ENCODE data around the gene AP3D1.

AP3D1 gene

GRCh38 chr19:2181633-2181997 is 30.2 kb upstream of the AP3D1 start:
- DNase-seq (ENCODE audit: low spot score): no peak

- peak; percentile 23 for DNase-seq (ENCODE audit: low spot score)
Observed at GRCh38 chr19:2180881-2181632, 29.7 kb upstream of the AP3D1 start.

- no peak for DNase-seq (ENCODE audit: low spot score)
Observed at GRCh38 chr19:2180114-2180513, 28.7 kb upstream of the AP3D1 start.

- DNase-seq (ENCODE audit: low spot score): no peak
Observed at GRCh38 chr19:2179095-2179494, 27.7 kb upstream of the AP3D1 start.

- DNase-seq (ENCODE audit: low spot score): no peak
Observed at GRCh38 chr19:2176337-2176994, 25.1 kb upstream of the AP3D1 start.

GRCh38 chr19:2175742-2176141 is 24.4 kb upstream of the AP3D1 start:
- no peak for DNase-seq (ENCODE audit: low spot score)

GRCh38 chr19:2173767-2174577 is 22.6 kb upstream of the AP3D1 start:
- no peak for DNase-seq (ENCODE audit: low spot score)

- no peak for DNase-seq (ENCODE audit: low spot score)
Observed at GRCh38 chr19:2173388-2173766, 22.0 kb upstream of the AP3D1 start.

GRCh38 chr19:2171349-2172145 is 20.2 kb upstream of the AP3D1 start:
- DNase-seq (ENCODE audit: low spot score): no peak

GRCh38 chr19:2170987-2171348 is 19.6 kb upstream of the AP3D1 start:
- no peak for DNase-seq (ENCODE audit: low spot score)

- DNase-seq (ENCODE audit: low spot score): no peak
Observed at GRCh38 chr19:2170219-2170618, 18.9 kb upstream of the AP3D1 start.

- DNase-seq (ENCODE audit: low spot score): peak; percentile 95
Observed at GRCh38 chr19:2168619-2169424, 17.5 kb upstream of the AP3D1 start.

GRCh38 chr19:2167896-2168618 is 16.7 kb upstream of the AP3D1 start:
- peak; percentile 73 for DNase-seq (ENCODE audit: low spot score)

GRCh38 chr19:2166741-2167738 is 15.7 kb upstream of the AP3D1 start:
- peak; percentile 66 for DNase-seq (ENCODE audit: low spot score)

GRCh38 chr19:2164020-2164998 is 12.9 kb upstream of the AP3D1 start:
- no peak for DNase-seq (ENCODE audit: low spot score)

- DNase-seq (ENCODE audit: low spot score): no peak
Observed at GRCh38 chr19:2160379-2160778, 9.0 kb upstream of the AP3D1 start.

GRCh38 chr19:2157452-2157851 is 6.1 kb upstream of the AP3D1 start:
- no peak for DNase-seq (ENCODE audit: low spot score)

- DNase-seq (ENCODE audit: low spot score): no peak
Observed at GRCh38 chr19:2154587-2155075, 3.3 kb upstream of the AP3D1 start.
